ENCODE measurements around the gene MICOS13.

DNA sequence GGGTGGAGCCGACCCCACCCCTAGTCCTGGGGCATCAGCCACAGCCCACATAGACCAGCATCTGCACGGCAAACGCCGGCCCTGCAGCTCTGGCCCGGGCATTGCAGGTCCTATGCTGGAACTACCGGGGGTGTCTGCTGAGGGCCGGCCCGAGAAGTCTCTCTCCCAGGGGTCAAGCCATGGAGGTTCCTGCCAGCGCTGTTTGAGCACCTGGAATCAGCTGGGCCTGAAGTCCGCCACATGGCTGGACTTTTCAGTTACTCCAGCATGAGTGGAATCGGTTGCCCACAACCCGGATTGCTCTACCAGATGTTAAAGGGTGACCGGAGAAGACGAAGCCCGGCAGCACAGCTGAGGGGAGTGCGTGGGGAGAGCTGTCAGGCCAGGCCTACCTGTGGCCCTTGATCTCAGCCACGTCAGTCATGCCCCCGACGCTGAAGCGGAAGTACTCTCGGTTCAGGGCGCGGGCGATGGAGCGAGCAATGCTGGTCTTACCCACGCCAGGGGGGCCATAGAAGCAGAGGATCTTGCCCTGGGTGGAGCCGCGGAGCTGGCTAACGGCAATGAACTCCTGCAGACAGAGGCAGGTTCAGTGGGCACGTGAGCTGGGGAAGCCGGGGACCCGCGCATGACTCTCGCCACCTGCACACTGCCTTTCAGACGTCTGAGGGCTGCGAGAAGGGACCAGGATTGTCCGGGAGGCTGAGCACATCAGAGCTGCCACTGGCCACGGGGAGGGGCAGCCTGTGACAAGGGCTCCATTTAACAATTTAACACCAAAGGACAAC is 18.5 kb upstream of the MICOS13 start:
- TF ChIP-seq, protein P1, sequence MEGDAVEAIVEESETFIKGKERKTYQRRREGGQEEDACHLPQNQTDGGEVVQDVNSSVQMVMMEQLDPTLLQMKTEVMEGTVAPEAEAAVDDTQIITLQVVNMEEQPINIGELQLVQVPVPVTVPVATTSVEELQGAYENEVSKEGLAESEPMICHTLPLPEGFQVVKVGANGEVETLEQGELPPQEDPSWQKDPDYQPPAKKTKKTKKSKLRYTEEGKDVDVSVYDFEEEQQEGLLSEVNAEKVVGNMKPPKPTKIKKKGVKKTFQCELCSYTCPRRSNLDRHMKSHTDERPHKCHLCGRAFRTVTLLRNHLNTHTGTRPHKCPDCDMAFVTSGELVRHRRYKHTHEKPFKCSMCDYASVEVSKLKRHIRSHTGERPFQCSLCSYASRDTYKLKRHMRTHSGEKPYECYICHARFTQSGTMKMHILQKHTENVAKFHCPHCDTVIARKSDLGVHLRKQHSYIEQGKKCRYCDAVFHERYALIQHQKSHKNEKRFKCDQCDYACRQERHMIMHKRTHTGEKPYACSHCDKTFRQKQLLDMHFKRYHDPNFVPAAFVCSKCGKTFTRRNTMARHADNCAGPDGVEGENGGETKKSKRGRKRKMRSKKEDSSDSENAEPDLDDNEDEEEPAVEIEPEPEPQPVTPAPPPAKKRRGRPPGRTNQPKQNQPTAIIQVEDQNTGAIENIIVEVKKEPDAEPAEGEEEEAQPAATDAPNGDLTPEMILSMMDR (IDR thresholded peaks at IDR 0.05) = no peak
- TF ChIP-seq POLR2AphosphoS5 (IDR thresholded peaks at IDR 0.05; ENCODE audit: low read depth, low read length) = no peak; the same call in 1 of the 2 replicates
- TF ChIP-seq, protein P2, sequence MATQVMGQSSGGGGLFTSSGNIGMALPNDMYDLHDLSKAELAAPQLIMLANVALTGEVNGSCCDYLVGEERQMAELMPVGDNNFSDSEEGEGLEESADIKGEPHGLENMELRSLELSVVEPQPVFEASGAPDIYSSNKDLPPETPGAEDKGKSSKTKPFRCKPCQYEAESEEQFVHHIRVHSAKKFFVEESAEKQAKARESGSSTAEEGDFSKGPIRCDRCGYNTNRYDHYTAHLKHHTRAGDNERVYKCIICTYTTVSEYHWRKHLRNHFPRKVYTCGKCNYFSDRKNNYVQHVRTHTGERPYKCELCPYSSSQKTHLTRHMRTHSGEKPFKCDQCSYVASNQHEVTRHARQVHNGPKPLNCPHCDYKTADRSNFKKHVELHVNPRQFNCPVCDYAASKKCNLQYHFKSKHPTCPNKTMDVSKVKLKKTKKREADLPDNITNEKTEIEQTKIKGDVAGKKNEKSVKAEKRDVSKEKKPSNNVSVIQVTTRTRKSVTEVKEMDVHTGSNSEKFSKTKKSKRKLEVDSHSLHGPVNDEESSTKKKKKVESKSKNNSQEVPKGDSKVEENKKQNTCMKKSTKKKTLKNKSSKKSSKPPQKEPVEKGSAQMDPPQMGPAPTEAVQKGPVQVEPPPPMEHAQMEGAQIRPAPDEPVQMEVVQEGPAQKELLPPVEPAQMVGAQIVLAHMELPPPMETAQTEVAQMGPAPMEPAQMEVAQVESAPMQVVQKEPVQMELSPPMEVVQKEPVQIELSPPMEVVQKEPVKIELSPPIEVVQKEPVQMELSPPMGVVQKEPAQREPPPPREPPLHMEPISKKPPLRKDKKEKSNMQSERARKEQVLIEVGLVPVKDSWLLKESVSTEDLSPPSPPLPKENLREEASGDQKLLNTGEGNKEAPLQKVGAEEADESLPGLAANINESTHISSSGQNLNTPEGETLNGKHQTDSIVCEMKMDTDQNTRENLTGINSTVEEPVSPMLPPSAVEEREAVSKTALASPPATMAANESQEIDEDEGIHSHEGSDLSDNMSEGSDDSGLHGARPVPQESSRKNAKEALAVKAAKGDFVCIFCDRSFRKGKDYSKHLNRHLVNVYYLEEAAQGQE (IDR thresholded peaks at IDR 0.05; ENCODE audit: insufficient read depth in 1 of 2, low read depth in 2 of 2, low read length in 1 of 2) = no peak
